GM12872 (cell line): ENCODE measurements around the gene KCNT2.

Experiments
- TF ChIP-seq, protein P1 (sequence below): IDR thresholded peaks from 3 replicates; pipeline ENCODE4 v1.5.1; 2011; ENCODE audit warnings: low read depth, mild to moderate bottlenecking, low read length, moderate library complexity; ENCODE audit not compliant: insufficient read depth

The KCNT2 gene

DNA sequence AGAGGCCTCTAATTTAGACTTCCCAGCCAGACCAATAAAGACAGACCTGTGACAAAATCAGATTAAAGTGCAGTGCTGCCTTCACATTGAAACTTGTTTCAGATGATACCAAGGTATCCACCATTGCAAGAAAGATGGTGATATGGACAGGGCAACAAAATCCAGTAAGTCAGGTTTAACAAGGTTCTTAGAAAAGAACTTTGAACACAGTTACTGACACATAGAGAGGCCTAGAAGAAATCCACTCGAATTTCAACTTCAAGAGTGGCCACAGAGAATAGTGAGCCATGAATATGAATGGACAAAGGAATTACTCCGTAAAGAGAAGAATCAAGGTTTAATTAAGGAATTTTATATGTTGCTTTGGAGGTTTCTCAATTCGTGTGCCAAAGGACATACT lies 230.4 kb downstream of the KCNT2 start:
- TF ChIP-seq, protein P1, sequence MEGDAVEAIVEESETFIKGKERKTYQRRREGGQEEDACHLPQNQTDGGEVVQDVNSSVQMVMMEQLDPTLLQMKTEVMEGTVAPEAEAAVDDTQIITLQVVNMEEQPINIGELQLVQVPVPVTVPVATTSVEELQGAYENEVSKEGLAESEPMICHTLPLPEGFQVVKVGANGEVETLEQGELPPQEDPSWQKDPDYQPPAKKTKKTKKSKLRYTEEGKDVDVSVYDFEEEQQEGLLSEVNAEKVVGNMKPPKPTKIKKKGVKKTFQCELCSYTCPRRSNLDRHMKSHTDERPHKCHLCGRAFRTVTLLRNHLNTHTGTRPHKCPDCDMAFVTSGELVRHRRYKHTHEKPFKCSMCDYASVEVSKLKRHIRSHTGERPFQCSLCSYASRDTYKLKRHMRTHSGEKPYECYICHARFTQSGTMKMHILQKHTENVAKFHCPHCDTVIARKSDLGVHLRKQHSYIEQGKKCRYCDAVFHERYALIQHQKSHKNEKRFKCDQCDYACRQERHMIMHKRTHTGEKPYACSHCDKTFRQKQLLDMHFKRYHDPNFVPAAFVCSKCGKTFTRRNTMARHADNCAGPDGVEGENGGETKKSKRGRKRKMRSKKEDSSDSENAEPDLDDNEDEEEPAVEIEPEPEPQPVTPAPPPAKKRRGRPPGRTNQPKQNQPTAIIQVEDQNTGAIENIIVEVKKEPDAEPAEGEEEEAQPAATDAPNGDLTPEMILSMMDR: no peak

DNA sequence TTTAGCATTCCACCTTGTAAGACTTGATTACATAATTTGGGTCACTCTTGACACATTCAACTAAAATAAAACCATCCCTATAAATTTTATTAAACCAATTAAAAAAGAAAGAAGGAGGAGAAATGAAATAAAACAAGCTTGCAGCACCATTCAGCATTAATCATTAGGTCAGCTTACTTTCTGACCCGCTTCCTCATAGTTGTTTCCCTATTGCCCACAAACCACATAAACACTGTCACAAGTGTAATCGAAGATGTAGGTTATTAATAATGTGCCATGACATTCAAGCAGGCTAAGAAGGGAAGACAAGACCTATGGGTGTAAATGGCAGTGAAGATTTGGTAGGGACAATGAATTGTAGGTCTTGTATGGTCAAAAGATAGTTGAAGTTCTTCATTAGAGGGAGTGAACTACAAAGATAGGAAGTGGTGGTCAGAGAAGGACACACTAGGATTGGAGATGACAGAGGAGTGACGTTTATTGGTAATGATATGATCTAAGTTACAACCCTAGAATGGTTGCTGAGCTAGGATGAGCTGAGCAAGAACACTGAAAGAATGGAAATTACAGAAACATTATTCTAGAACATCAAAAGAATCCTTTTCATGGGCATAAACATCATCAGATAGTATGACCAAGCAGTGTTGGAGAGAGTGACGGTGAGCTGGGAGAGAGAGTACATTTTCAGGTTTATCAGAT lies 231.5 kb downstream of the KCNT2 start:
- TF ChIP-seq, protein P1: no peak

DNA sequence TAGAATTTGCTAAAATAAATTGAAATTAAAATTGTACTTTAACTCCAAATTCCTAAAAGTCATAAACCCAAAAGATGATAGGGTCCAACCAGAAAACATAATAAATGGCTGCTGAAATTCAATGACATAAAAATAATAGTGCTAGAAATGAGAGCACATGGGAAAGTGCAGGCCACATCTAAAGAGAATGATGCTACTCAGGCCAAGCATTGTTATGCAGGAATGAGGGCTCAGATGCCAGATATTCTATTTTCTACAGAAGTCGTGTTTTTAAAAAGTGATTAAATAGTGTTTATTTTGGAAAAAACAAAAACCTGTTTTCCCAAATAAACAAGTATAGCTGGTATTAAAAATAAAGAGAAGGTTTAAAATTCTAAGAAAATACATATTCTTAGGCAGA lies 234.4 kb downstream of the KCNT2 start:
- TF ChIP-seq, protein P1: no peak

DNA sequence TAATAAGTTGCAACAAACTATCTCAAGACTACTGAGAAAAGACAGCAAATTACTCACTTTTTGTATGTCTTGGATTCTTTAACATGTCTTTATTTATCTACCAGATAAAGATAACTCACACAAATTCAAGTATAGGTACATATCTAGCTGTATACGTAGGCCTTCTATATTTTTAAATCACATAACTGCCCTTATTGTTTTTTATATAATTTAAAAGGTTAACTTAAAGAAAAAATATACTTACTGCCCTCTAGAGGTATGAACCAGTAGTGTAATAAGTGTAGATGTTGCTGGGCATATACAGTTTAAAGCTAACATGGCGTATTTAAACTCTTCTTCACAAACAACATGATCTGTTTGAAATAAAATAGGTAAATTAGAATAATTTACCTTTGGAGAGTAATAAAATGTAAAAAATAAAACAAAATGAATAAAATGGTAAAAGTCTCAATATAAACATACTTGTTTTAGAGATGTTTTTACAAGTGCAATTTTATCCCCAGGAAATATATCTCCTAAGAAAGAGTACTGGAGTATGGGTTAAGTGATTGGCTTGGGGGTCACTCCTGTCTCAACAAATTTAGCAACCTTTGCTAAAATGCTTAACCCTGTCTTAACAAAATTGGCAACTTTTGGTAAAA lies 235.2 kb downstream of the KCNT2 start:
- TF ChIP-seq, protein P1: peak; percentile 36; the same call in 1 of the 3 replicates

DNA sequence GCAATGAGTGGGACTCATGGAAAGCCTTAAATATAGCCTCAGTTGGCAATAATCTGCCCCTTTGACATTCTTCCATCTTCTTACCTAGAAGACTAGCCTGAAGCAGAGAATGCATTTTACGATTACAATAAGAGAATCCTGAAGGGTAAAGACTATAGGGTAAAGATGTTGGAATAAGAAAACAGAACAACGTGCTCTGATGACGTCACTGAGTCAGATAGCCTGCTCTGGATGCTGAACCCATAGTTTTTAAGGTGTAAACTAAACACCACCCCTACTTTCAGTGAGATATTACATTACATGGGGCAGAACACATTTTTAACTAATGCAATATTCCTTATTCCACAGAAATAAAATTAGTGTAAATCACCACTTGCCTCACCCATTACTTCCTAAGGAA lies 240.4 kb downstream of the KCNT2 start:
- TF ChIP-seq, protein P1: no peak

DNA sequence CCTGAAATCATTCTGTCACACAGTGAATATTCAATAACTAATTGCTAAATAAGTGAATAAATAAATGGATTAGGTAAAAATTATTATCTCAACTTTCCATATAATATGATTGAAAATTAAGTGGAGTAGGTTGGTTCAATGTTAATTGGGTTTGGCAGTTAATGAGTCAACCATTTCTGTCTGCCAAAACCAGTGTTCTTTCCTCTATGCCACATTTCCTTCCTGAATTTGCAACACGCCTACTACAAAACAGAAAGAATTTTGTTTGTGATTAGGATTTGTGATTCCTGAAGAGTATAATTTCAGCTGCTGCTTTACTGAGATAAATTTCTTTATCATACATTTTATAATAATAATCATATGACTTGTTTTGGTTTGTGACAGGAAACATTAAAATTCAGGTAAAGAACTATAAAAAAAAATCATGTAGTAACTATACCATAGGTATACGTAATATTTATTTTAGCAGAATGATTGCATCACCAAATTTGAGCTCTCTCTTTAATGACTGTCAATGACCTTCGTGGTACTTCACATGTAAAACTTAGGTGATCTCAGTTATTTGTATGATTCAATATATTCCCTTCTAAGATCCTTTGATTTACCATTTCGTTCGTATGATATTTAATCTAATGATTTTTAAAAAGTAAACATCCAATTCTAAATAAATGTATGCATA lies 241.3 kb downstream of the KCNT2 start:
- TF ChIP-seq, protein P1: no peak

DNA sequence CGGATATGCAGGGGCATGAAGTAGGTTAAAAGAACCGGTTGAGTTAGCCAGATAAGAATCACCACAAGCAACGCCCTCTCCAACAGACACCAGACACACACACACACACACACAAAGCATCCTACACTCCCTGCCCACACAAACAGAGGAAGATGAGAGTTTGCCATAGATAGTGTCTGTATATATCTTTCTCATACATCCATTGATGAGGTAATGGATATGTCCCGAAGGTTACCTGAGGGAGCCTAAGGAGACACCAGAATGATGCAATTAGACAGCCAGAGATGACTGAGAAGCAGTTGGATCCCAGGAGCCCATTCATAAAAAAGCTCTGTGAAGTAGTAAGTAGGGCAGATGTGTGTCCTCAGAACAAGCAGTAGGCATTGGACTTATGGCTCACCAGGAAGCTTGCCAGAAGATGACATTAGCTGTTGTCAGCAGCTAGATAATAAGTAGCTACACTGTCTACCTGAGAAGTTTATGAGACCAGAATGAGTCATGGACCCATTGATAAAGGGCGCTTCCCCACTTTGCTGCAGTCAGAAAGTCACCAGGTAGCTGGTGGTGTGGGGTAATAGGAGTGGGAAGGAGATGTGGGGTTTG lies 247.0 kb downstream of the KCNT2 start:
- TF ChIP-seq, protein P1: no peak
